ENCODE results near the gene KIF13A.

DNA sequence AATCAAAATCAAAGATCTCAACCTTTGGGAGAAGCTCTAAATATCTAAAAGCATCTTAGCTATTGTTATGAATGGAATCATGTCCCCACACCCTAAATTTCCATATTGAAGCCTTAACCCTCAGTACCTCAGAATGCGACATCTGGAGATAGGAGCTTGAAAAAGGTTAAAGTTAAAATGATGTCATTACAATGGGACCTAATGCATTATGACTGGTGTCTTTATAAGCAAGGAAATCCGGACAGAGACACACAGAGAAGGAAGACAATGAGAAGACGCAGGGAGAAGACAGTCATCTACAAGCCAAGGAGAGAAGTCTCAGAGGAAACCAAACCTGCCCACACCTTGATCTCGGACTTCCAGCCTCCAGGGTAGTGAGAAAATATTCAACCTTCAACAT is 46.1 kb downstream of the KIF13A start:
- TF ChIP-seq, protein P1, sequence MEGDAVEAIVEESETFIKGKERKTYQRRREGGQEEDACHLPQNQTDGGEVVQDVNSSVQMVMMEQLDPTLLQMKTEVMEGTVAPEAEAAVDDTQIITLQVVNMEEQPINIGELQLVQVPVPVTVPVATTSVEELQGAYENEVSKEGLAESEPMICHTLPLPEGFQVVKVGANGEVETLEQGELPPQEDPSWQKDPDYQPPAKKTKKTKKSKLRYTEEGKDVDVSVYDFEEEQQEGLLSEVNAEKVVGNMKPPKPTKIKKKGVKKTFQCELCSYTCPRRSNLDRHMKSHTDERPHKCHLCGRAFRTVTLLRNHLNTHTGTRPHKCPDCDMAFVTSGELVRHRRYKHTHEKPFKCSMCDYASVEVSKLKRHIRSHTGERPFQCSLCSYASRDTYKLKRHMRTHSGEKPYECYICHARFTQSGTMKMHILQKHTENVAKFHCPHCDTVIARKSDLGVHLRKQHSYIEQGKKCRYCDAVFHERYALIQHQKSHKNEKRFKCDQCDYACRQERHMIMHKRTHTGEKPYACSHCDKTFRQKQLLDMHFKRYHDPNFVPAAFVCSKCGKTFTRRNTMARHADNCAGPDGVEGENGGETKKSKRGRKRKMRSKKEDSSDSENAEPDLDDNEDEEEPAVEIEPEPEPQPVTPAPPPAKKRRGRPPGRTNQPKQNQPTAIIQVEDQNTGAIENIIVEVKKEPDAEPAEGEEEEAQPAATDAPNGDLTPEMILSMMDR (IDR thresholded peaks at IDR 0.05; ENCODE audit: insufficient read depth, low read depth, low read length), result no peak
- no peak for TF ChIP-seq EZH2 (IDR thresholded peaks at IDR 0.05; ENCODE audit: insufficient read depth, low read length)
